Measurements from ENCODE around the gene UBR3. TPM values are rescaled to one million over a fixed set of nuclear protein-coding genes. Genes with fewer than 3 reads are reported as not detected.

UBR3 gene
- total and polyA plus RNA-seq, 2 experiments from 2014 or later: 10.7 to 28.0 TPM

GRCh38 chr2:170044751-170045478, 217.7 kb downstream of the UBR3 start:
- Mint-ChIP-seq H3K9me3 (no peaks in the 10 kb centered on the region), H3K27ac (no peak overlapping the region), H3K36me3 (ENCODE audit: low read depth) (no peaks in the 10 kb centered on the region), H3K4me3 (no peak overlapping the region), H3K27me3 (ENCODE audit: insufficient read depth, low read depth, poor library complexity) (no peaks in the 10 kb centered on the region), H3K4me1 (peaks cover 7% of the 10 kb centered on the region; the same call in 1 of the 3 replicates)
- no peak overlapping the region for H3K4me3 ChIP-seq
- H4K20me1 ChIP-seq (replicated peaks; ENCODE audit: insufficient read depth): no peaks in the 10 kb centered on the region
- H3K27me3 ChIP-seq (ENCODE audit: insufficient read depth): no peaks in the 10 kb centered on the region
- no peaks in the 10 kb centered on the region for H3K9me2 ChIP-seq (ENCODE audit: insufficient read depth)
- TF ChIP-seq ZNF462 (CRISPR knock-in tag; IDR thresholded peaks at IDR 0.05): no peak
- H3K36me3 ChIP-seq (ENCODE audit: insufficient read depth): no peaks in the 10 kb centered on the region
- ATAC-seq (no peak), DNase-seq (ENCODE audit: low spot score) (no peak)
- no peaks in the 10 kb centered on the region for H3F3A ChIP-seq (replicated peaks; ENCODE audit: low read depth)
- H2AFZ ChIP-seq: no peak overlapping the region
- no peaks in the 10 kb centered on the region for H3K79me2 ChIP-seq (replicated peaks; ENCODE audit: insufficient read depth)
- H3K4me1 ChIP-seq (ENCODE audit: insufficient read depth): no peaks in the 10 kb centered on the region
- no peak overlapping the region for H3K27ac ChIP-seq (ENCODE audit: low read depth)
- no peak overlapping the region for H3K4me2 ChIP-seq

GRCh38 chr2:170047331-170048065, 220.2 kb downstream of the UBR3 start:
- Histone ChIP-seq H4K20me1 (replicated peaks; ENCODE audit: insufficient read depth) (no peaks in the 10 kb centered on the region), H3K36me3 (ENCODE audit: insufficient read depth) (no peaks in the 10 kb centered on the region), H3K4me1 (ENCODE audit: insufficient read depth) (no peaks in the 10 kb centered on the region), H3K4me3 (no peak overlapping the region), H3K4me2 (no peak overlapping the region), H2AFZ (no peak overlapping the region), H3K27ac (ENCODE audit: low read depth) (no peak overlapping the region), H3F3A (replicated peaks; ENCODE audit: low read depth) (no peaks in the 10 kb centered on the region), H3K79me2 (replicated peaks; ENCODE audit: insufficient read depth) (no peaks in the 10 kb centered on the region), H3K9me2 (ENCODE audit: insufficient read depth) (no peaks in the 10 kb centered on the region), H3K27me3 (ENCODE audit: insufficient read depth) (no peaks in the 10 kb centered on the region)
- no peaks in the 10 kb centered on the region for H3K36me3 Mint-ChIP-seq (ENCODE audit: low read depth)
- ATAC-seq: no peak
- DNase-seq (ENCODE audit: low spot score): no peak
- H3K27me3 Mint-ChIP-seq (ENCODE audit: insufficient read depth, low read depth, poor library complexity): no peaks in the 10 kb centered on the region
- no peak overlapping the region for H3K4me3 Mint-ChIP-seq
- H3K27ac Mint-ChIP-seq: no peak overlapping the region
- peaks cover 7% of the 10 kb centered on the region; the same call in 1 of the 3 replicates for H3K4me1 Mint-ChIP-seq
- no peaks in the 10 kb centered on the region for H3K9me3 Mint-ChIP-seq
- TF ChIP-seq ZNF462 (CRISPR knock-in tag; IDR thresholded peaks at IDR 0.05): no peak

Data from GM23338 (cell line).